ENCODE results near the gene TOM1L1.
"Not testable (repeated sequence)": the region's sequence is repeated elsewhere in the genome, so short reads cannot be mapped to it uniquely, and the experiment has no call there.

TOM1L1 gene

GRCh38 chr17:54900457-54901229 is at the start of gene TOM1L1:
Gene TOM1L1, plus strand, starts transcription at chr17:54900852. Its CDS starts 14 bp downstream, at chr17:54900866.
- DNase-seq = peak; percentile 35 to 88

- DNase-seq = no peak
These were observed 41.5 kb upstream of the TOM1L1 start for GRCh38 chr17:54859187-54859586.

- DNase-seq = no peak
These were observed 39.8 kb upstream of the TOM1L1 start for GRCh38 chr17:54860617-54861470.

- no peak for DNase-seq
These were observed 39.1 kb upstream of the TOM1L1 start for GRCh38 chr17:54861471-54861983.

- no peak for DNase-seq
These were observed 37.5 kb upstream of the TOM1L1 start for GRCh38 chr17:54863176-54863575.

GRCh38 chr17:54864070-54864469 is 36.6 kb upstream of the TOM1L1 start:
- DNase-seq = no peak

GRCh38 chr17:54864636-54865356 is 35.9 kb upstream of the TOM1L1 start:
- DNase-seq = no peak

GRCh38 chr17:54867634-54868033 is 33.0 kb upstream of the TOM1L1 start:
- no peak for DNase-seq

- no peak for DNase-seq
These were observed 29.9 kb upstream of the TOM1L1 start for GRCh38 chr17:54870671-54871175.

GRCh38 chr17:54875906-54876305 is 24.7 kb upstream of the TOM1L1 start:
- DNase-seq = not testable (repeated sequence)

GRCh38 chr17:54876656-54877195 is 23.9 kb upstream of the TOM1L1 start:
- DNase-seq = no peak

- DNase-seq = no peak
These were observed 19.2 kb upstream of the TOM1L1 start for GRCh38 chr17:54881255-54881972.

- DNase-seq = no peak
These were observed 18.3 kb upstream of the TOM1L1 start for GRCh38 chr17:54882371-54882770.

- DNase-seq = no peak
These were observed 17.7 kb upstream of the TOM1L1 start for GRCh38 chr17:54882950-54883349.

GRCh38 chr17:54883939-54884338 is 16.7 kb upstream of the TOM1L1 start:
- DNase-seq = no peak

GRCh38 chr17:54887787-54888186 is 12.9 kb upstream of the TOM1L1 start:
- no peak for DNase-seq

- DNase-seq = no peak
These were observed 12.4 kb upstream of the TOM1L1 start for GRCh38 chr17:54888254-54888653.

GRCh38 chr17:54888981-54889380 is 11.7 kb upstream of the TOM1L1 start:
- no peak for DNase-seq

GRCh38 chr17:54891176-54891821 is 9.4 kb upstream of the TOM1L1 start:
- peak; percentile 38 to 66 for DNase-seq

GRCh38 chr17:54892360-54892759 is 8.3 kb upstream of the TOM1L1 start:
- DNase-seq = no peak

GRCh38 chr17:54898576-54898975 is 2.1 kb upstream of the TOM1L1 start:
- DNase-seq = no peak
